Adipose tissue (tissue), 3 donors: ENCODE measurements around the gene ANAPC4. TPM values are rescaled to one million over a fixed set of nuclear protein-coding genes. Genes with fewer than 3 reads are reported as not detected.

Experiments
- H3K27ac ChIP-seq: one replicate; pipeline ENCODE4 v1.5.1; 2013; ENCODE audit warnings: low read depth, low read length
- WGBS, 3 donors: extraction: QIAGEN DNeasy Blood & Tissue Kit; methylation state at CpG; one replicate each; pipeline ENCODE4 v1.1.7; 2013; 5-methylcytosine and 5-hydroxymethylcytosine counted together
- polyA plus RNA-seq, 3 donors: library from polyadenylated mRNA; stranded (reverse); fragments of 200-250 nt; gene quantifications; one replicate each; pipeline ENCODE4 v1.2.3, GENCODE V29; 2013
- donor health status: healthy with polysubstance abuse.
- donor health status: Bipolar disorder and iron deficiency.
- donor health status: healthy.

Gene ANAPC4
- polyA plus RNA-seq, 3 donors, result 10.6 to 12.0 (median 11.4) TPM

GRCh38 chr4:25424539-25425228 is 47.6 kb downstream of the ANAPC4 start:
- WGBS, 3 donors, result 77 to 82% (median 81%) methylated on average over 9 of the region's 9 CpGs
- H3K27ac ChIP-seq, result no peak overlapping the region

DNA sequence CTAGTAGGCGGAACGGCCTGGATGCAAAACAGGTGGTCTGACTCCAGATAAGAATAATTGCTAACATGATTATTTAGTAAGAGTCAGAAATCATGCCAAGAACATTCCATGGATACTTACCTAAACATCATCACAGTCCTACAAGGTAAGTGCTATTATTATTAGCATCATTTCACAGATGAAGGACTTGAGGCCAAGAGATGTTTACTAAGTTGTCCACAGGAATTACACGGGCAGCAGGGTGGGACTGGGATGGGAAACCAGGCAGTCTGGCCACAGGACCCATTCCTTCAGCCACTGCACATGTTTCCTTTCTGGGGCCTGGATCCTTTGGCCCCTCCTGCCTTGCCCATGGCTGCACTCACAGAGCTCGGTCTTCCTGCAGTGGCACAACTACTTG is 48.3 kb downstream of the ANAPC4 start:
- no peak overlapping the region for H3K27ac ChIP-seq
- WGBS, 3 donors, result 55 to 78% (median 78%) methylated on average over 4 of the region's 4 CpGs

DNA sequence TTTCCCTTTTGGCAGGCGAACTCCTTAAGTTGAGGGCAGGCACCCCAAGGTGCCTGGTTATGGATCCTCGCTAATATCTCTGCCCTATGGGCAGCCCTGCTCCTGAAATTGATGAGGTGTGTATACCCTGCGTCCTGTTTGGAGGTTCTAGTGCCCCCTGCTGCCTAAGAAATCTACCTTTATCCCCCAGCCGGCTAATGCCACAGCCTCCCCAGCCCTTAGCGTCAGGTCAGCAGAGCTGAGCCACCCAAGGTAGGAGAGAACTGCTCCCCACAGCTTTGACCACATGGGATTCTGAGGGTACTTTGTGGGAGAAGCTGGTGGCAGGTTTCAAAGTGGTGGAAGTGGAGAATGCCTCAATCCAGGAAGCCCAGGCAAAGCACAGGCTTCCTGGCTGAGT is 50.8 kb downstream of the ANAPC4 start:
- no peak overlapping the region for H3K27ac ChIP-seq
- 79 to 94% (median 85%) methylated on average over 5 of the region's 5 CpGs for WGBS, 3 donors

GRCh38 chr4:25430630-25431029 is 53.6 kb downstream of the ANAPC4 start:
- H3K27ac ChIP-seq, result no peak overlapping the region
- 85 to 92% (median 89%) methylated on average over 5 of the region's 5 CpGs for WGBS, 3 donors

- WGBS, 3 donors, result 86 to 92% (median 92%) methylated on average over 14 of the region's 14 CpGs
- no peak overlapping the region for H3K27ac ChIP-seq
These were observed 57.1 kb downstream of the ANAPC4 start for GRCh38 chr4:25433966-25434827.

GRCh38 chr4:25437926-25438325 is 60.9 kb downstream of the ANAPC4 start:
- no peak overlapping the region for H3K27ac ChIP-seq

DNA sequence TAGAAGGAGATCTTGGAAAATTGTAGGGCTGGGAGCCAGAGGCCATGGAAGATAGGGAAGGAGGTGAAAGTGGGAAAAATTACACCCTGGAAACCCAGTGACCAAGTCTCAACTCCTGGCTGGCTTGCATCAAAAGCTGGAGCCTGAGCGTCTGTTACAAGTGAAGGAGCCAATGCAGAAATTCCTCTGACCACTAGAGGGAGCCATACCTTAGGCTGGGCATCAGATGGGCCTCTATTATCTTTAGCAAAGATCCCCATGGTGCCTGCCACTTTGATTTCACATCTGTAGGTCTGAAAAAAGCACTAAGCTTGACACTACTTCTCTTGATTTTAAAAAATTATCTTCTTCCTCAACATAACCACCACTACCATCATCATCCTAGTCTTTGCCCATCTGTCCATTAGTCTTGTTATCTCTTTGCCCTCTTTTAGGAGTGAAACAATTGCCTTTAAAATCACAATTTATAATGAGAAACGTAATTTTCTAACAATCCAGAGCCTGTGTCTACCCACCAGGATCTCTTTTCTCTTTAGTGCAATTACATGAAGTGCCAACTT is 62.9 kb downstream of the ANAPC4 start:
- WGBS, 3 donors, result 12 to 23% (median 20%) methylated on average over 2 of the region's 2 CpGs
- no peak overlapping the region for H3K27ac ChIP-seq

- H3K27ac ChIP-seq, result no peak overlapping the region
- 25 to 55% (median 51%) methylated on average over 8 of the region's 8 CpGs for WGBS, 3 donors
These were observed 63.5 kb downstream of the ANAPC4 start for GRCh38 chr4:25440478-25441030.

DNA sequence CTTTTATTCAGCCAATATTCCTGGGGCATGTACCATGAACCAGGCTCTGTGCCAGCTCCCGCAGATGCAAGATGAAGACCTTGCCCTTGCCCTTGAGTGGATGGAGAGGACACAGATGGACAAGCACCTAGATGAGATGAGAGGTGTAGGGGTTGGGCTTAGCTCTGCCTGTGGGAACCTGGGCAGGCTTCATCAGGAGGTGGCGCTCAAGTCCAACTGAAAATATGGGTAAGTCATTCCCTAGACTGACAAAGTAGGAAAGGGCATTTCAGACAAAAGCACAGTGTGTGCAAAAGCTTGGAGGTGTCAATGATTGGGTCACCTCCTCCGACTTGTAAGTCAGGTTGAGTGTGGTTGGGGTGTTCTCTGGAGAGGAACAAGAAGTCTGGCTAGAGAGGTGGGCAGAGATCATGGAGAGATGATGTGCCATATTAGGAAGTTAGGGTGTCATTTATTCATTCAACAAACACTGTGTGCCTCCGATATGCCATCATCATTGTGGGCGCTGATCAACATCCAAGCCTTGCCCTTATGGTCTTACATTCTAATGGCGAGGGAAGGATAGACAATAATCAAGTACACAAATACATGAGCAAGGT is 64.6 kb downstream of the ANAPC4 start:
- no peak overlapping the region for H3K27ac ChIP-seq
- WGBS, 3 donors, result 42 to 65% (median 59%) methylated on average over 6 of the region's 6 CpGs

GRCh38 chr4:25442863-25443307 is 65.8 kb downstream of the ANAPC4 start:
- no peak overlapping the region for H3K27ac ChIP-seq
- WGBS, 3 donors, result 68 to 82% (median 74%) methylated on average over 9 of the region's 9 CpGs

GRCh38 chr4:25443851-25444250 is 66.8 kb downstream of the ANAPC4 start:
- 90 to 93% (median 91%) methylated on average over 6 of the region's 6 CpGs for WGBS, 3 donors
- H3K27ac ChIP-seq, result no peak overlapping the region

DNA sequence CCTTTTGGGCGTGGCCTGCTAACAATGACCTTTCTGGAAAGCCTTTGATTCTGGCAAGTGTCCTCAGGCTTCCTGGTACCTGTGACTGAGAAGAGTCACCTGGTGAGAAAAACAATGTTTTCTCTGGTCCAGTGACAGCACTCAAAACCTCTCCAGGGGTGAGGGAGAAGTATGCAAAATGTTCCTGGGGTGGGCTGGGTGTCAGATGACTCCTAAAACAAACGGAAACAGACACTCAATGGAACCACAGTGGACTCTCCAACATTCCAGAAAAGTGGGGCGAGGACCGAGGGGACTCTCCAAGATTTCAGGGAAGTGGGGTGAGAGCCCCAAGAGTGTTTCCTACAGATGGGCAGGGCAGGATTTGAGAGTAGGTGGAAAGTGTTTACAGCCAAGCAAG is 69.5 kb downstream of the ANAPC4 start:
- H3K27ac ChIP-seq, result no peak overlapping the region
- 64 to 73% (median 67%) methylated on average over 4 of the region's 4 CpGs for WGBS, 3 donors

DNA sequence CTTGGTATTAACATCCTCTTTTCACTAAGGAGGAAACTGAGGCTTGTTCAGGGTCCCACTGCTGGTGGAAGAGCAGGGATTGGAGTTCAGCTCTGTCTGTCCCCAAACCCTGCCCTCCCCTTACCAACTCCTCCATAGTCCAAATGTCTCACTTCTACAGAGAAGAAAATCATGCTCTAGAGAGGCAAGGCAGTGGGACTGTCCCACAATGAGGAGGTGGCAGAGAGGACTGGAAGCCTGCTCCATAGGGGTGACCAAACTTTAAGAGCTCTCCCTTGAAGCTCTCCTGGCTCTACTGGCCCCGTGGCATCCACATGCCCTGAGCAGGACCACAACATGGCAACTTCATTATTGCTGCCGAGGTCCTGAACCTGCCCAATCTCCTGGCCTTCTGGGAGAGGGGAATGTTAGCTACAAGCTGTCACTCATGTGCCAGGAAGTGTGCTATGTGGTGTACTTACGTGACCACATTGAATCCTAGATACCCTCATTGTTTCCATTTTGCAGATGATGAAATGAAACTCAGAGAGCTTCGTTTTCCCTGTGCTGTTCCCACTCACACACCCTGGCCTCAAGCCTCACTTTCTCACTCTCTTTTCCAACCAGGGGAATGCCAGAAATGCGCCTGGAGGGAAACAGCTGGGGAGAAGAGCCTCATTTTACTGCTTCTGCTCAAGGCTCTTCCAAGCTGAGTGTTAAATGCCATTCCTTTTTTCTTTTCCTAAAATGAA is 71.5 kb downstream of the ANAPC4 start:
- 71 to 79% (median 77%) methylated on average over 5 of the region's 5 CpGs for WGBS, 3 donors
- H3K27ac ChIP-seq, result no peak overlapping the region

DNA sequence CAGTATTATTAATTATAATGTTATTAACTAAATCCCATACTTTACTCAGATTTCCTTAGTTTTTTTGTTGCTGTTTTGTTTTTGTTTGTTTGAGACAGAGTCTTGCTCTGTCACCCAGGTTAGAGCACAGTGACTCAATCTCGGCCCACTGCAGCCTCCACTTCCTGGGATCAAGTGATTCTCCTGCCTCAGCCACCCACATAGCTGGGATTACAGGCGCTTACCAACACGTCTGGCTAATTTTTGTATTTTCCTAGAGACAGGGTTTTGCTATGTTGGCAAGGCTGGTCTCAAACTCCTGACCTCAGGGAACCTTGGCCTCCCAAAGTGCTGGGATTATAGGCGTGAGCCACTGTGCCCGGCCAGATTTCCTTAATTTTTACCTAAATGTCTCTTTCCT is 72.2 kb downstream of the ANAPC4 start:
- H3K27ac ChIP-seq, result no peak overlapping the region
- WGBS, 3 donors, result 81 to 89% (median 82%) methylated on average over 5 of the region's 5 CpGs

- no peak overlapping the region for H3K27ac ChIP-seq
- 82 to 89% (median 88%) methylated on average over 5 of the region's 5 CpGs for WGBS, 3 donors
These were observed 72.6 kb downstream of the ANAPC4 start for GRCh38 chr4:25449688-25450087.

DNA sequence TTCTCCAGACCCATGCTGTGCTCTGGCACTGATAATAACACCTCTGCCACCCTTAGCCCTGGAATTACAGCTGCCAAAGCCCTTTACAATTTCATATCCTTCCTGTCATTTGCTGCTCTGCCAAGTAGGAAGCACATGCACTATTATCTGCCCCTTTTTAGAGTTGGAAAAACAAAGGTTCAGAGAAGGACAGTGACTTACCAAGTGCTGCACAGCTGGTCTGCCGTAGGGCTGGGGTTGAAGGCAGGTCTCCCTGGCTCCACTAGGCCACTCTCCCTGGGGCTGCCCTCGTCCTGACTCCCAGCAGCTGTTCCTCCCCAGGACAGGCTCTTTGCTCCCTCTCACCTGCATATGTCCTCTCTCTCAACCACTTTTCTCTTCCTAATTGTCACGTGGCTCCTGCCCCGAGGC is 73.4 kb downstream of the ANAPC4 start:
- 77 to 85% (median 81%) methylated on average over 4 of the region's 4 CpGs for WGBS, 3 donors
- H3K27ac ChIP-seq, result no peak overlapping the region

- H3K27ac ChIP-seq, result no peak overlapping the region
These were observed 74.6 kb downstream of the ANAPC4 start for GRCh38 chr4:25451676-25452075.

GRCh38 chr4:25452081-25452480 is 75.0 kb downstream of the ANAPC4 start:
- 90 to 95% (median 90%) methylated on average over 7 of the region's 7 CpGs for WGBS, 3 donors
- no peak overlapping the region for H3K27ac ChIP-seq

More at GRCh38 chr4:25451676-25452075, 74.6 kb downstream of the ANAPC4 start:
- WGBS, 3 donors, result 91 to 98% (median 95%) methylated on average over 2 of the region's 2 CpGs
